Measurements from ENCODE around the gene TRAPPC10. TPM values are rescaled to one million over a fixed set of nuclear protein-coding genes. Genes with fewer than 3 reads are reported as not detected.

The TRAPPC10 gene
- total RNA-seq, 4 donors from 2014 or later = 20.9 to 31.9 (median 31.2) TPM

DNA sequence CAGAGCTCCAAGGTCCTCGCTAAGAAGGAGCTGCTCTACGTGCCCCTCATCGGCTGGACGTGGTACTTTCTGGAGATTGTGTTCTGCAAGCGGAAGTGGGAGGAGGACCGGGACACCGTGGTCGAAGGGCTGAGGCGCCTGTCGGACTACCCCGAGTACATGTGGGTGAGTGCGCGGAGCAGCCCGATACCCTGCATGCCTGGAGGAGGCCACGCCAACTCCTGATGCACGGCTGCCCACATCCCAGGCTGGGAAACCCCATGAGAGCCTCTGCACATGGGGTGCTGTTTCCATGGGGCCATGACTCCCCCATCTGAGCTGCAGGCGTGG lies 43.0 kb upstream of the TRAPPC10 start:
- intact Hi-C loops (cut with DNase I; ENCODE audit: low total_unique reads) = no loop called here
- WGBS, 2 donors = 92 to 97% methylated on average over 17 of the region's 17 CpGs

DNA sequence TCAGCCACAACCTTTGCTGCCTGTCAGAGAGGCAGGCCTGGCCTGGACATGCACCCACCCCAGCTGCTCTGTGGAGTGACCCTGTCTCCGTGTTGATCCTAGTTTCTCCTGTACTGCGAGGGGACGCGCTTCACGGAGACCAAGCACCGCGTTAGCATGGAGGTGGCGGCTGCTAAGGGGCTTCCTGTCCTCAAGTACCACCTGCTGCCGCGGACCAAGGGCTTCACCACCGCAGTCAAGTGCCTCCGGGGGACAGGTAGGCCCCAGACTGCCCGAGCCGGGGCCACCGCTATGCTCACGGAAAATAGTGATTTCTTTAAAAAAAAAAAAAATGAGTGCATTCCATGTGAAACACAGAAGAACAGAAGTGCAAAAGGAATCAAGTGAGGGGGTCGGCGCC lies 41.6 kb upstream of the TRAPPC10 start:
- WGBS, 2 donors = 90 to 93% methylated on average over 18 of the region's 18 CpGs

More for the DNA sequence above, 43.0 kb upstream of the TRAPPC10 start:
- no peak overlapping the region for H3K4me3 ChIP-seq (ENCODE audit: low read depth, poor library complexity, severe bottlenecking)
- DNase-seq (ENCODE audit: low spot score in 2 of 2) = no peak
- TF ChIP-seq, protein P1, sequence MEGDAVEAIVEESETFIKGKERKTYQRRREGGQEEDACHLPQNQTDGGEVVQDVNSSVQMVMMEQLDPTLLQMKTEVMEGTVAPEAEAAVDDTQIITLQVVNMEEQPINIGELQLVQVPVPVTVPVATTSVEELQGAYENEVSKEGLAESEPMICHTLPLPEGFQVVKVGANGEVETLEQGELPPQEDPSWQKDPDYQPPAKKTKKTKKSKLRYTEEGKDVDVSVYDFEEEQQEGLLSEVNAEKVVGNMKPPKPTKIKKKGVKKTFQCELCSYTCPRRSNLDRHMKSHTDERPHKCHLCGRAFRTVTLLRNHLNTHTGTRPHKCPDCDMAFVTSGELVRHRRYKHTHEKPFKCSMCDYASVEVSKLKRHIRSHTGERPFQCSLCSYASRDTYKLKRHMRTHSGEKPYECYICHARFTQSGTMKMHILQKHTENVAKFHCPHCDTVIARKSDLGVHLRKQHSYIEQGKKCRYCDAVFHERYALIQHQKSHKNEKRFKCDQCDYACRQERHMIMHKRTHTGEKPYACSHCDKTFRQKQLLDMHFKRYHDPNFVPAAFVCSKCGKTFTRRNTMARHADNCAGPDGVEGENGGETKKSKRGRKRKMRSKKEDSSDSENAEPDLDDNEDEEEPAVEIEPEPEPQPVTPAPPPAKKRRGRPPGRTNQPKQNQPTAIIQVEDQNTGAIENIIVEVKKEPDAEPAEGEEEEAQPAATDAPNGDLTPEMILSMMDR (IDR thresholded peaks at IDR 0.05) = no peak
- TF ChIP-seq POLR2A (IDR thresholded peaks at IDR 0.05) = no peak

DNA sequence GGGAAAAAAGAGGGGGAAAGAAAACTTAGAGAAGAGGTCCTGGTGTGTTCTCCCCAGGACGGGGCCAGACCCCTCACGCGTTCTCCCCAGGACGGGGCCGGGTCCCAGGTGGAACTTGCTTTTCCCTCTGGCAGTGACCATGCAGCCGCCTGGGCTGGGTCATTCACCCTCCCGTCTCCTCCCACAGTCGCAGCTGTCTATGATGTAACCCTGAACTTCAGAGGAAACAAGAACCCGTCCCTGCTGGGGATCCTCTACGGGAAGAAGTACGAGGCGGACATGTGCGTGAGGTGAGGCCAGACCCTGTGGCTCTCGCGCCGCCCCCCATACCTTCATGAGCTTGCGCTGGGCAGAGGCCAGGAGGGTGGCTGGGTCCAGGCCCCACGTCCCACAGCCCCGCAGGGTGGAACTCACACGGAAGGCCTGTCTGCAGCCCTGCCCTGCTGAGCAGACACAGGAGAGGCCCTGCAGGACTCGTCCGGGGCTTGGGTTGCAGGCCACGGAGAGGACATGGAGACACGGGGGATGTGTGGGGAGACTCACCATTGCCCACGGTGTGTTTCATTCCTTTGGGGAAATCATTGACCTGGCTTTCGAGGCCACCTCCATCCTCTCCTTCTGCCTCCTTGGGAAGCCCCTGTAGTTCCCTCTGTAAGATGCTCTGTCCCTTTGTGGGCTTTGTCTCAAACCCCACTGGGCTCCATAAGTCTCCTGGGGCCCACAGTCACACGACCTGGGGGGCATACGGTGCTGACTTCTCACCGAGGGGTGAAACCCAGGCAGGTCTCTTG lies 40.7 kb upstream of the TRAPPC10 start:
- TF ChIP-seq, protein P1 (IDR thresholded peaks at IDR 0.05) = no peak
- no peak for TF ChIP-seq POLR2A (IDR thresholded peaks at IDR 0.05)
- intact Hi-C loops (cut with DNase I; ENCODE audit: low total_unique reads) = no loop called here
- no peak for DNase-seq (ENCODE audit: low spot score in 2 of 2)
- no peak overlapping the region for H3K4me3 ChIP-seq (ENCODE audit: low read depth, poor library complexity, severe bottlenecking)
- 86 to 87% methylated on average over 29 of the region's 29 CpGs for WGBS, 2 donors

More for the DNA sequence above, 41.6 kb upstream of the TRAPPC10 start:
- TF ChIP-seq, protein P1 (IDR thresholded peaks at IDR 0.05) = no peak
- TF ChIP-seq POLR2A (IDR thresholded peaks at IDR 0.05) = no peak
- intact Hi-C loops (cut with DNase I; ENCODE audit: low total_unique reads) = no loop called here
- DNase-seq (ENCODE audit: low spot score in 2 of 2) = no peak
- H3K4me3 ChIP-seq (ENCODE audit: low read depth, poor library complexity, severe bottlenecking) = no peak overlapping the region

DNA sequence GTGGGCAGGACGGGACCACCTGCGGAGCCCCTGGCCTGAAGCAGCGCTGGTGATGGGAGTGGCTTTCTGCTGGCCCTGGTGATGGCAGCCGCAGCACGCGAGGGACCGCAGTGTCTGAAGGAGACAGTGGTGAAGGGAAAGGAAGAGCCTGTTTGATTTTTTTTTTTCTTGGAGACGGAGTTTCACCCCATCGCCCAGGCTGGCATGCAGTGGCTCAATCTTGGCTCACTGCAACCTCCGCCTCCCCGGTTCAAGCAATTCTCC lies 40.2 kb upstream of the TRAPPC10 start:
- TF ChIP-seq, protein P1 (IDR thresholded peaks at IDR 0.05) = no peak
- TF ChIP-seq POLR2A (IDR thresholded peaks at IDR 0.05) = no peak
- 96% methylated on average over 11 of the region's 11 CpGs for WGBS, 2 donors
- no peak overlapping the region for H3K4me3 ChIP-seq (ENCODE audit: low read depth, poor library complexity, severe bottlenecking)
- intact Hi-C loops (cut with DNase I; ENCODE audit: low total_unique reads) = no loop called here
- no peak for DNase-seq (ENCODE audit: low spot score in 2 of 2)

DNA sequence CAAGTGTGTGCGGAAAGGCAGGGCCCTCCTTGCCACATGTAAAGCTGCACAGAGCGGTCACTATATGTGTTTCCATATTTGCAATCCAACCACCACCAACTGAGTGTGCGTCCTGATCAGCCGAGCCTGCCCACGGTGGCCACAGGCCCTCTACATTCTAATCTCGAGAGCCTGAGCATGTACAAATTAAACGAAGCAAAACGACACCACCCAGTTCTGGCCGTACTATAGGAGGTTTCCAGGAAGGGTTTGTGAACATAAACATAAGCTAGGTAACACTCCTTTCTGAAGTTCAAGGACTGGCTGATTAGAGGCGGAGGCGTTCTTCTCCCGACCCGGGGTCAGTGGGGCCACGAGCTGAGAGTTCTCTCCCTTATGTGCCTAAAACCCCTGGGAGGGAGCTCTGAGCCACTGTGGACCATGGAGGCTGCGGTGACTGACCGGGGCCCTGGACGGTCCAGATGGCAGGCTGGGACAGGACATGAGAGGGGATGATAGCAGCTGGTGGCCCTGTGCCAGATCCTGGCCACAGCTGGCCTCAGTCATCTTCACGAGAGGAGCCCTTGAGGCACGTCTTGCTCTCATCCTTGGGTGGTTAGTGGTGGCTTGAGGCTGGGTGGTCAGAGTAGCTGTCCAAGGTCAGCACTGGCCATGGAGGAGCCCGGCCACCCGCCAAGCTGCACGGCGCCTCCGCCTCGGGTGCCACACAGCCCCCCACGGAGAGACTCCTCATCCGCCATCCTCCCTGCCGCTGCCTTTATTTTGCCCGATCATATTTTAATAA lies 39.1 kb upstream of the TRAPPC10 start:
- H3K4me3 ChIP-seq (ENCODE audit: low read depth, poor library complexity, severe bottlenecking) = no peak overlapping the region
- WGBS, 2 donors = 85 to 86% methylated on average over 29 of the region's 29 CpGs
- TF ChIP-seq POLR2A (IDR thresholded peaks at IDR 0.05) = no peak
- no peak for DNase-seq (ENCODE audit: low spot score in 2 of 2)
- intact Hi-C loops (cut with DNase I; ENCODE audit: low total_unique reads) = no loop called here

DNA sequence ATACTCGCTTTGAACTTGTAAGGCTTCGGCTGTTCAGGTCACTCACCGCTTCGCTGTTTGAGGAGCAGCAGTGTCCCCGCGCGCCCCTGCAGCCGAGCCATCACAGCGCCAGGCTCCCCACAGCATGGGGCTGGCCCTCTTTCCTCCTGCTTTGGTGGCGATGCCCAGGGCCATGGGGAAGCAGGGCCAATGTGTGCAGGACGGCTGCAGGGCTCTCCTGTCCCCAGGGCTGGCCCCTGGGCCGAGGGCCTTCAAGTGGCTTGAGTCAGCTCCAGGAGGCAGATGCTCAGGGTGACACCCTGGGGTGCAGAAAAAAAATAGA lies 38.5 kb upstream of the TRAPPC10 start:
- no peak for DNase-seq (ENCODE audit: low spot score in 2 of 2)
- WGBS, 2 donors = 88 to 95% methylated on average over 12 of the region's 12 CpGs
- no peak for TF ChIP-seq POLR2A (IDR thresholded peaks at IDR 0.05)
- TF ChIP-seq, protein P1 (IDR thresholded peaks at IDR 0.05) = no peak
- intact Hi-C loops (cut with DNase I; ENCODE audit: low total_unique reads) = no loop called here
- no peak overlapping the region for H3K4me3 ChIP-seq (ENCODE audit: low read depth, poor library complexity, severe bottlenecking)

Data from lower leg skin (tissue), 4 donors.